ENCODE measurements around the gene ADGRG6. TPM values are rescaled to one million over a fixed set of nuclear protein-coding genes. Genes with fewer than 3 reads are reported as not detected.

Gene ADGRG6
- total RNA-seq, 2 donors from 2014 or later = 17.0 to 17.9 TPM

DNA sequence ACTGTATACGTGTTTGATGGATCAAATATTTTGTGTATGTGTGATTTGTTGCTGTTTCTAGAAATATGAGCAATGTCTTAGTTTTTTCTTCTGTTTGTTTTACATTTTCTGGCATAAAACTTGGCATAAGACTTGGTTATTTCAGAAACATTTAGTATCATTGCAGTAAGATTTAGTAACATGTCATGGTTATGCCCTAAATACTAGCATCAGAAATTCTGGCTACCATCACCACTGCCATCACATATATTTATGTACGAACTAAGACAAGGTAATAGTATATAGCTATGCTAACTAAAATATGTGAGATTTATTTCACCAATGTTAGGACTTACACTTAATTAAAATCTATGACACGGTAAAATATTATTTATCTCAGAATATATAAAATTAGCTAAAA lies 10.3 kb upstream of the ADGRG6 start:
- Histone ChIP-seq H3K9me3 (no peaks in the 10 kb centered on the region), H3K27ac (no peak overlapping the region), H3K27me3 (no peaks in the 10 kb centered on the region), H3K4me3 (no peak overlapping the region), H3K9ac (ENCODE audit: low read depth in 2 of 2, low read length in 2 of 2) (no peak overlapping the region), H3K4me1 (no peaks in the 10 kb centered on the region), H3K36me3 (no peaks in the 10 kb centered on the region)
- intact Hi-C loops (cut with DNase I) = no loop called here
- DNase-seq = no peak
- TF ChIP-seq, protein P1, sequence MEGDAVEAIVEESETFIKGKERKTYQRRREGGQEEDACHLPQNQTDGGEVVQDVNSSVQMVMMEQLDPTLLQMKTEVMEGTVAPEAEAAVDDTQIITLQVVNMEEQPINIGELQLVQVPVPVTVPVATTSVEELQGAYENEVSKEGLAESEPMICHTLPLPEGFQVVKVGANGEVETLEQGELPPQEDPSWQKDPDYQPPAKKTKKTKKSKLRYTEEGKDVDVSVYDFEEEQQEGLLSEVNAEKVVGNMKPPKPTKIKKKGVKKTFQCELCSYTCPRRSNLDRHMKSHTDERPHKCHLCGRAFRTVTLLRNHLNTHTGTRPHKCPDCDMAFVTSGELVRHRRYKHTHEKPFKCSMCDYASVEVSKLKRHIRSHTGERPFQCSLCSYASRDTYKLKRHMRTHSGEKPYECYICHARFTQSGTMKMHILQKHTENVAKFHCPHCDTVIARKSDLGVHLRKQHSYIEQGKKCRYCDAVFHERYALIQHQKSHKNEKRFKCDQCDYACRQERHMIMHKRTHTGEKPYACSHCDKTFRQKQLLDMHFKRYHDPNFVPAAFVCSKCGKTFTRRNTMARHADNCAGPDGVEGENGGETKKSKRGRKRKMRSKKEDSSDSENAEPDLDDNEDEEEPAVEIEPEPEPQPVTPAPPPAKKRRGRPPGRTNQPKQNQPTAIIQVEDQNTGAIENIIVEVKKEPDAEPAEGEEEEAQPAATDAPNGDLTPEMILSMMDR (IDR thresholded peaks at IDR 0.05) = no peak

DNA sequence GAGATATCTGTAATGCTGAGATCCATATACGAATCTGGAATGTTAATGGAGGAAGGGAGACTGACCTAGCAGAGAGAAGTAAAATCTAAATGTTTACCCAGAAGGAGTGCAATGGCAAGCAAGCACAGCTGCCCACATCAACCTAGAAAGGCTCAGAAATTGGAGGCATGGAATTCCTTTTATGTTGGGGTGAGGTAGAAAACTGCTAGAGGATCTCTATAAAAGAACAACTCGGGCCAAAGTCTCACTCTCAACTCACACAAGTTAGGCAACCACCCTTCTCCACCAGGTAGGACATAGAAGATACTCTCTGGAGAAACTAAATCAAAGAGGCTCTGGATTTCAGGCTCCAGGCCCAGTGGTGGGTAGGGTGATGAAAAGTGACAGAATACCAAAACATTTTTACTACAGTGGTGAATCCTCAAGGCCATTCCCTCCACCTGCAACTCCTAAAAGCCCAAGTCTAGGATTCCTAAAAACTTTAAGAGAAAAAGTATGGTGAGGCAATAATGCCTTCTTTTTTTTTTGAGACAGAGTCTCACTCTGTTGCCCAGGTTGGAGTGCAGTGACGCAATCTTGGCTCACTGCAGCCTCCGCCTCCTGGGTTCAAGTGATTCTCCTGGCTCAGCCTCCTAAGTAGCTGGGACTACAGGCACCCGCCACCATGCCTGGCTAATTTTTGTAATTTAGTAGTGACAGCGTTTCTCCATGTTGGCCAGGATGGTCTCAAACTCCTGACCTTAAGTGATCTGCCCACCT lies 9.5 kb upstream of the ADGRG6 start:
- H3K9me3 ChIP-seq = no peaks in the 10 kb centered on the region
- no peak for DNase-seq
- no peaks in the 10 kb centered on the region for H3K36me3 ChIP-seq
- H3K27me3 ChIP-seq = no peaks in the 10 kb centered on the region
- no peak overlapping the region for H3K27ac ChIP-seq
- no peak overlapping the region for H3K4me3 ChIP-seq
- intact Hi-C loops (cut with DNase I) = no loop called here
- no peak overlapping the region for H3K9ac ChIP-seq (ENCODE audit: low read depth in 2 of 2, low read length in 2 of 2)
- TF ChIP-seq, protein P1 (IDR thresholded peaks at IDR 0.05) = no peak
- no peaks in the 10 kb centered on the region for H3K4me1 ChIP-seq

DNA sequence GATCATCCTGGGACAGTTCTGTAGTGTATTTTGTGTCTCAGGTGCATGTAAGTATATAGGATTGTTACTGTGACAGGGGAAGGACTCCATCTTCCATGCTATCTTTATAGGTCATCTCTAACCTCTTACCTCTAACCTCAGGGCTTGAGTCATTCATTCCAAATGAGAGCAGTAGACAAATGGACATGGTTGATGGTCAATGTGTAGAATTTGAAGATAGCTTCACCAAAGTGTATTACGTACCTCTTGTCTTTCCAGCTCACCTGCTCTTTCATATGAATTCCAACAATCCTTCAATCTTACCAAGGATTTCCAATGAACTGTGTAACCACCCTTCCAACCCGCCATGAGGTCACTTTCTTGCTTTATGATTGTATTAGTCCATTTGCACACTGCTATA lies 8.7 kb upstream of the ADGRG6 start:
- H3K36me3 ChIP-seq = no peaks in the 10 kb centered on the region
- no peaks in the 10 kb centered on the region for H3K9me3 ChIP-seq
- H3K27me3 ChIP-seq = no peaks in the 10 kb centered on the region
- H3K4me1 ChIP-seq = no peaks in the 10 kb centered on the region
- intact Hi-C loops (cut with DNase I) = no loop called here
- H3K27ac ChIP-seq = no peak overlapping the region
- H3K4me3 ChIP-seq = no peak overlapping the region
- TF ChIP-seq, protein P1 (IDR thresholded peaks at IDR 0.05) = no peak
- DNase-seq = no peak
- no peak overlapping the region for H3K9ac ChIP-seq (ENCODE audit: low read depth in 2 of 2, low read length in 2 of 2)

DNA sequence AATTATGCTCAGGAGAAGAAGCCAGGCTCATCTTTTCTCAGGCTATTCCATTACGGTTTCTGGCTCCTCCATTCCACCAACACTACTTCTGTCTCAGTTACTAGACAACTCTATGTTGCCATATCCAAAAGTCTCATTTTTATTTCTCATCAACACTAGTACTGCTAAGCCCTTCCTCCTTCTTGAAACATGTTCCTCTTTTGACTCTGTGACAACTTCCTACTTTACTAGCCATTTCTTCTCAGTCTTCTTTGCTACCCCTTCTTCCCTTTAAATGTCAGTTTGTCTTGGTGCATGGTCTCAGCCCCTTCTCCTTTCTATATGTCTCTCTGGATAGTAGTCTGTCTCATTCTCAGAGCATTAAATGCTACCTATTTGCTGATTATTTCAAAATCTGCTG lies 7.1 kb upstream of the ADGRG6 start:
- DNase-seq = no peak
- intact Hi-C loops (cut with DNase I) = no loop called here
- H3K9me3 ChIP-seq = no peaks in the 10 kb centered on the region
- TF ChIP-seq, protein P1 (IDR thresholded peaks at IDR 0.05) = no peak
- no peaks in the 10 kb centered on the region for H3K4me1 ChIP-seq
- no peak overlapping the region for H3K27ac ChIP-seq
- no peaks in the 10 kb centered on the region for H3K36me3 ChIP-seq
- H3K27me3 ChIP-seq = no peaks in the 10 kb centered on the region
- no peak overlapping the region for H3K4me3 ChIP-seq
- H3K9ac ChIP-seq (ENCODE audit: low read depth in 2 of 2, low read length in 2 of 2) = no peak overlapping the region

DNA sequence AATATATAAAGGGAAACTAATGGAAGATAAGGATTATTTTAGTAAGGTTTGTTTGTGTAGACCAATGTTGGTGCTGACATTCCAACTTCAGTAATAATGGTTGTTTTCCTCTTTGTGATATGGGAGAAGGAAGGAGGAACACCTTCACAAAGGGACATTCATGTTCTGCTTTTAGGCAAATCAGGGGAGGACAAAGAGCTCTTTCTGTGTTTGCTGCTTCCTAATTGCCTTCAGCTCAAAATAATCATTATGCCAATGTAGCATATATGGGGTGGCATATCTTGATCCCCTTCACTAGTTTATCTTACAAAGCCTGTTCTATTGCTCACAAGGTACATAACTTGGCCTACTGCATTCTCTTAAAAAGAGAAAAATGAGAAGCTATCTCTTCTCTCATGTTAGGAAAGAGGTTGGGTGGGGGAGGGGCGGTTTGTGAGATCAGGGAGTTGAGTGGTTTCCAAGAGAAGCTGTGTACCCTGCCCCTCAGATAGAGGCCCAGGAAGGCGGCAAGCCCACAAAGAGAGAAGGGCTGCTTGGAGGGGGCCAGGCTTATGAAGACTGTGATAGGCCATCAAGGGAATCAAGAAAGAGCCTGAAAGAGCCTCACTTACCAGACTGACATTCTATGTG lies 4.7 kb upstream of the ADGRG6 start:
- Histone ChIP-seq H3K9me3 (no peaks in the 10 kb centered on the region), H3K4me1 (no peaks in the 10 kb centered on the region), H3K27ac (no peak overlapping the region), H3K27me3 (no peaks in the 10 kb centered on the region), H3K36me3 (no peaks in the 10 kb centered on the region), H3K9ac (ENCODE audit: low read depth in 2 of 2, low read length in 2 of 2) (no peak overlapping the region), H3K4me3 (no peak overlapping the region)
- intact Hi-C loops (cut with DNase I) = no loop called here
- no peak for DNase-seq
- TF ChIP-seq, protein P1 (IDR thresholded peaks at IDR 0.05) = no peak

Measured in colonic mucosa (tissue), 4 donors.